HG02642 (cell line): ENCODE data around the gene SH2D1B.
"Not testable (repeated sequence)": the region's sequence is repeated elsewhere in the genome, so short reads cannot be mapped to it uniquely, and the experiment has no call there.

Experiments used
- ATAC-seq: cut with Tn5 transposase; IDR thresholded peaks from one replicate; pipeline ENCODE4 v1.9.1; 2021; ENCODE audit warnings: mild to moderate bottlenecking; ENCODE audit not compliant: unreplicated experiment, poor library complexity

SH2D1B gene, protein sequence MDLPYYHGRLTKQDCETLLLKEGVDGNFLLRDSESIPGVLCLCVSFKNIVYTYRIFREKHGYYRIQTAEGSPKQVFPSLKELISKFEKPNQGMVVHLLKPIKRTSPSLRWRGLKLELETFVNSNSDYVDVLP

DNA sequence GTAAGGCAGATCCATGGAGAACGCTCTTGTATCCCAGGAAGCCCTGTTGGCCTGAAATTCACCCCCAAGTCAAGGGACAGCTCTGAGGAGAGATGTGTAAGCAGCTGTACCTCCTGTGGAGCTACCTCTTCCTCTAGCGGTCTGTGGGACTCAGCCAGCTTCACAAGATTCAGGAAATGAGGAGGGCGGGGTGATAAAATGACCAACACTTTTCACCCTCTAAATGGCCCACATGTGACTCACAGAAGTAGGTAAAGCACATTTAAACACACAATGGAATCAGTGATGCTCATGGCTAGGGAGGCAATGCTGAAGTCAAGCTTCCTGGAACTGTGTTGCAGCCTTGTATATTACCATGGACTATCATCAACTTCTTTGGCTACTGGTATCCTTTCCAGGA is at the start of gene SH2D1B:
Gene SH2D1B (minus strand): TSS at position 135 of the 400 bp plus-strand sequence. CDS start 120 bp downstream, at position 15.
- no peak for ATAC-seq

DNA sequence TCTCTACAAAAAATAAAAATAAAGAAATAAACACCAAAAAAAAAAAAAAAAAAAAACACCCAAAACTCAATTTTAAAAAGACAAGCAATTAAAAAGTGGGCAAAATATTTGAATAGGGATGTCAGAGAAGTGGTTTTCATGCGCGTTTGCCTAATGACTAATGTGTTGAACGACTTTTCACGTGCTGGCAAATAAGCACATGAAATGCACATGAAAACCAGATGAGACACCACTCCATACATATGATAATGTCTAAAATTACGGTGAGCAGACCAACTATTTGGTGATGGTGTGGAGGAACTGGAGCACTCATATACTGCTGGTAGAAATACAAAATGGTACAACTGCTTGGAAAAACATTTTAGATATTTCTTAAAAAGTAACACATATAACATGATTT is 46.3 kb upstream of the SH2D1B start:
- ATAC-seq = no peak

DNA sequence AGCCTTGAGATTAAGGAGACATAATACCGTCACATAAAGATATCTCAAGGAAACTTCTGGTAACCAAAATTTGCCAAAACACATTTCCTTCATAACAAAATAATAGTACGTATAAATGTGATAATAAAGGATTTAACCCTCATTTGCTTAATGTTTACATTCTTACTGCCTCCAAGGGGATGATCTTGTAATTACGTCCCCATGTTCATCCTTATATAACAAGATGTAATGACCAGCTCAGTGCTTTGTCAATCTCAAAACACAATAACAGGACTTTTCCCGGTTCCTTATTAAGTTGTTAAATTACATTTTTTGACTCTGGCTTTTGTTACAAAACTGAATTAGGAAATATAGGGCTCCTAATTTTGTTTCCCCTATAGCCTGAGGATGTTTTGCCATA is 44.4 kb upstream of the SH2D1B start:
- ATAC-seq = no peak

DNA sequence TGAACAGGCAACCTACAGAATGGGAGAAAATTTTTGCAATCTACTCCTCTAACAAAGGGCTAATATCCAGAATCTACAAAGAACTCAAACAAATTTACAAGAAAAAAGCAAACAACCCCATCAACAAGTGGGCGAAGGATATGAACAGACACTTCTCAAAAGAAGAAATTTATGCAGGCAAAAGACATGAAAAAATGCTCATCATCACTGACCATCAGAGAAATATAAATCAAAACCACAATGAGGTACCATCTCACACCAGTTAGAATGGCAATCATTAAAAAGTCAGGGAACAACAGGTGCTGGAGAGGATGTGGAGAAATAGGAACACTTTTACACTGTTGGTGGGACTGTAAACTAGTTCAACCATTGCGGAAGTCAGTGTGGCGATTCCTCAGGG is 42.4 kb upstream of the SH2D1B start:
- ATAC-seq = not testable (repeated sequence)

DNA sequence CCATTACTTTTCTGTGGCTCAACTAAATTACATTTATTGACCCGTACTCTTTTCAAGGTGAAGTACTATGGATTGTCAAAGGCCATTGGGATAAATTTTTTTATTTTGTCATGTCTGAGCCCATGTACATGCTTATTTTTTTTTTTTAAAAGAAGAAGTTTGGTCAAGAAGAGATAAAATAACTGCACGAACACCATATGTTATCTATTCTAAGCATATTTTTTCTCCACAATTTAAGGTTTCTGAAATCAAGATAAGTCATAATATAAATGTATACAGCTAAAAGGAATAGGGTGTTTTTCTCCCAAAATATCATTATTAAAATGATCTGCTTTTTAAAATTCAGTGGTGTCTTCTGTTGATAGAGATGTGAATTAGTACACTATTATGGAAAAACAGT is 35.0 kb upstream of the SH2D1B start:
- no peak for ATAC-seq

DNA sequence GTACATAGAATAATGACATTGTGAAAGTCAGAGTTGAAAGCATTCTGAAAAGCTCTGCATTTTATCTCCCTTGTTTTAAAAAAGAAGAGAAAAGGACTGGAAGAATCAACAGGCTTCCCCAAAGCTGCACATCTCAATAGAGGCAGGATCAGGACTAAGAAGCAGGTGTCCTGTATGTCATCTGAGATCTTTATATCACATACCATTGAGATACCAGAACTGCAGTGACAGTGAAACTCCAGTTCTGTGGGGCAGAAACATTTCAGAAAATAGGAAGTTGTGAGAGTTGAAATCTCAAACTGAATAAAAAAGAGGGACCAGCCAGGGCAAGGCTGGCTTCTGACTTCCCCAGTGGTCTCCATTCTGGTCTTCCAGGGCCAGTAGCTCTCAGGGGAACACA is 33.0 kb upstream of the SH2D1B start:
- no peak for ATAC-seq

DNA sequence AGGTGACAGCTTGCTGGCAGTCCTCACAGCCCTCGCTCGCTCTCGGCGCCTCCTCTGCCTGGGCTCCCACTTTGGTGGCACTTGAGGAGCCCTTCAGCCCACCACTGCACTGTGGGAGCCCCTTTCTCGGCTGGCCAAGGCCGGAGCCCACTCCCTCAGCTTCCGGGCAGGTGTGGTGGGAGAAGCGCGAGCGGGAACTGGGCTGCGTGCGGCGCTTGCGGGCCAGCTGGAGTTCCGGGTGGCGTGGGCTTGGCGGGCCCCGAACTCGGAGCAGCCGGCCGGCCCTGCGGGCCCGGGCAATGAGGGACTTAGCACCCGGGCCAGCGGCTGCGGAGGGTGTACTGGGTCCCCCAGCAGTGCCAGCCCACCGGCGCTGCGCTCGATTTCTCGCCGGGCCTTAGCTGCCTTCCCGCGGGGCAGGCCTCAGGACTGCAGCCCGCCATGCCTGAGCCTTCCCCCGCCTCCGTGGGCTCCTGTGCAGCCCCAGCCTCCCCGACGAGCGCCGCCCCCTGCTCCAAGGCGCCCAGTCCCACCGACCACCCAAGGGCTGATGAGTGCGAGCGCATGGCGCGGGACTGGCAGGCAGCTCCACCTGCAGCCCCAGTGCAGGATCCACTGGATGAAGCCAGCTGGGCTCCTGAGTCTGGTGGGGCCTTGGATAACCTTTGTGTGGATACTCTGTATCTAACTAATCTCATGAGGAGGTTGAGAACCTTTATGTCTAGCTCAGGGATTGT is 21.2 kb upstream of the SH2D1B start:
- not testable (repeated sequence) for ATAC-seq

DNA sequence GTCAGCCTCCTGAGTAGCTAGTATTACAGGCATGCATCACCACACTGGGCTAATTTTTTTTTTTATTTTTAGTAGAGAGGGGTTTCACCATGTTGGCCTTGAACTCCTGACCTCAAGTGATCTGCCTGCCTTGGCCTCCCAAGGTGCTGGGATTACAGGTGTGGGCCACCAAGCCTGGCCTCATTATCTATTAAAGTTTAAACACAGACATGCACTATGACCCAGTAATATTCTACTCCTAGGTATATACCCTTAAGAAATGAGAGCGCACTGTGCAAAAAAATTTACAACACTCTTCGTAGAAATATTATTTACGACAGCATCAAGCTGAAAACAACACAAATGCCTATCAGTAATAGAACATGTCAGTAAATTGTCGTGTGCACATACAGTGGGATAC is 18.6 kb upstream of the SH2D1B start:
- no peak for ATAC-seq

DNA sequence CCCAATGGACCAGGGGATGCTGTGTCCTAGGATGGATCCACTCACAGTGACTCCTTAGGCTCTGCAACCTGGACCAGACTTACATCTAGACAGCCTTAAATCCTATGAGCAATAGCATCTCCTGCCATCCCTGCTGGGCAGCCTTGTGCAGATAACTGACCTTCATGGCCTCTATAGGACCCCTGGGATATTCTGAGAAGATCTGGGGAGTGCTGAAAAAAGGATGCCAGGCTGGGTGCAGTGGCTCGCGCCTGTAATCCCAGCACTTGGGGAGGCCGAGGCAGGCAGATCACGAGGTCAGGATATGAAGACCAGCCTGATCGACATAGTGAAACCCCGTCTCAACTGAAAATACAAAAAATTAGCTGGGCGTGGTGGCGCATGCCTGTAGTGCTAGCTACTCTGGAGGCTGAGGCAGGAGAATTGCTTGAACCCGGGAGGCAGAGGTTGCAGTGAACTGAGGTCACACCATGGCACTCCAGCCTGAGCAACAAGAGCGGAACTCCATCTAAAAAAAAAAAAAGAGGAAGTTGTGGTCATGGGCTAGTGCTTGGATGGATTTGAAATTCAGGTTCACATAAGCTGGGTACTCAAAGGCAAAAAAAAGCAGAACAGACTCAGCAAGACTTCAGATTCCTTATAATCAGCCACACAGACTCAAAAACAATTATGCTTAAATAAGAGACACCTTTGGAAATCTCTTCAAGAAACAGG is 10.9 kb upstream of the SH2D1B start:
- no peak for ATAC-seq

DNA sequence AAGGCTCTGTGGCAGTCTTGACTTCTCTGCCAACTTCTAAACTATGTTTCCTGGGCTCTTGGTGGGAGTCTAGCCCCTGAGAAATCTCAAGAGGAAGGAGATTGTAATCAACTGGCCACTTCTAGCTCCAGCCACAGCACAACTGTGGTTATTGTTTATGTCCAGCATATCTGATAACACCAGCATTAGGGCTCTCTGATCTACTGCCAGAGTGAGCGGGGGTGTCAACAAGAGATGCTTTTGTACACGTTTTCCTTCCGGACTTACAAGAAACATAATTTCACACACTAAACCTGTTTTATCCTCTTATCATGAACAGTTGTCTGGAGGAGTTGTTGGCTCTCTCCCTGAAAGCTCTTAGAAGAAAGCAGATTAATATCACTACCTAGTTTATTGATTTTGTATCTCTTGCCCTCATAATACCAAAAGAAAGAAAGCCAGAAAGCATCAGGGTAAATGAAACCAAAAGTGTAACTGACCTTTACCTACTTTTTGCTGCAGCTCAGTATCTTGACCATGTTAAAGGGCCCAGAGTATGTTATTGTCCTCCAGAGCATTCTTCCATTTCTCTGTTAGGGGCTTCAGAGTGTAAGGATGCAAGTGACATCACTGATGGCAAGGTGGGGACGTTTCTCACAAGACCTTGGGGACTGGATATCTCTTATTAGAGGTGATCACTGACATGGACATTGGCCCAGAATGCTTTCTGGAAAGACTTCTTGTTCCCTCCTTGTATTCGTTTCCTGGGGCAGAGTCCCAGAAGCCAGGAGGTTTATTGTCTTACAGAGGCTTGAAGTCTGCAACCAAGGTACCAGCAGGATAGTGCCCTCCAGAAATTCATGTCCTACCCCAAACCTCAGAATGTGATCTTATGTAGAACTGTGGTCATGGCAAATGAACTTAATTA is 9.6 kb upstream of the SH2D1B start:
- no peak for ATAC-seq

DNA sequence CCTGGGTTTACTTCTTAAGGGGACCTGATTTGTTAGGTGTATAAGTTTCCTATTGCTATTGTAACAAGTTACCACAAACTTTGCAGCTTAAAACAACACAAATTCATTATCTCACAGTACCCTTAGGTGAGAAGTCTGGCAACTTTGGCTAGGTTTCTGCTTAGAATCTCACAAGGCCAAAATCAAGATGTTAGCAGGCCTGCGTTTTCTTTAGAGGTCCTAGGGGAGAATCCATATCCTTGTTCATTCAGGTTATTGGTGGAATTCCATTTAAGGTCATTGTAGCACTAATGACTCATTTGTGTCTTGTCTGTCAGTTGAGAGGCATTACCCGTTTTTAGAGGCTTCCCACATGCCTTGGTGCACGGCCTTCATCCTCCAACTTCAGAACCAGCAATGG is 8.2 kb upstream of the SH2D1B start:
- ATAC-seq = no peak

DNA sequence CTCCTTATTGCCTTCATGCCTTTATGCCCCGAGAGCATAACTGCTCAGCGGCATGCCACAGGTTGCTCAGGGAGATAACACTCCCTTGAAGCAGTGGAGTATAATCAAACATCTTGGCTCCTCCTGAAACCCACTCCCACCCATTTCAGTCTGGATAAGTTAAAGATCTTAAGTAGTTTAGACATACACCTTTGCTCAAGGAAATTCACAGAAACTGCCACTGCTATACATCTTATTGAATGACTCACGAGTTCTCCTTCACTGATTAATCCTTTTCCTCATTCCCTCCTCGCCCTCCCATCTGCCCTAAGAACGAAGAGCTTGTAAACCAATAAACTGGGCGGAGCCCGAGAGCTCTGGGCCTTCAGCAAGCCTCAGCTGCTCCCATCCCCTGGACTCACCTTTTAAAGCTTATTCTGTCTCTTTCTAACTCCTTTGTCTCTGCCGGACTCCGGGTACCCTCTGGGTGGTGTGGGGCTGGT is 7.6 kb upstream of the SH2D1B start:
- ATAC-seq = not testable (repeated sequence)

DNA sequence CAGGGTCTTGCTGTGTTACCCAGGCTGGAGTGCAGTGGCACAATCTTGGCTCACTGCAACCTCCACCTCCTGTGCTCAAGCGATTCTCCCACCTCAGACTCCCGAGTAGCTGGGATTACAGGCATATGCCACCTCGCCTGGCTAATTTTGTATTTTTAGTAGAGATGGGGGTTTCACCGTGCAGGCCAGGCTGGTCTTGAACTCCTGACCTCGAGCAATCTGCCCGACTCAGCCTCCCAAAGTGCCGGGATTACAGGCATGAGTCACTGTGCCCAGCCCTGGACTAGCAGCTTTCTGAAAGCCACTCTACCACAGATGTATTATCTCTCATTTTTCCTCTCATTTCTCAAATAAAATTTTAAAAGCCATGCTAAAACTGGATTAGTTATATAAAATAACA is 6.6 kb upstream of the SH2D1B start:
- ATAC-seq = not testable (repeated sequence)

DNA sequence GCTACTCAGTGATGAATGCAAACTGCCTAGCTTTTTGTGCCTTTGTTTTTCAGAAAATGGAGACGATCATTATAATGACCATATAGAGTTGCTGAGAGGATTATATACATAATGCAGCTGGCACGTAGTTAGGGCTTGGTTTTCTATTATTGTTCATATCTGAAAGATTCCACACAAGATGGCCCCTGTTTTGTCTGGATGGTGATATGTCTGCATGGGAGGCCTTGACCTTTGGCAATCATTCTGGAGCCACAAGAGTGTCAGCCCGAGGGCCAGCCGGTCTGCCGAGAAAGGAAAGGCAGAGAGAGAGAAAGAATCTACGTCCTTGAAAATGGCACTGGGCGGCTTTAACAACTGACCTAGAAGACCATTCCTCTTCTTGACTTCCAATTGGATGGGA is 5.7 kb upstream of the SH2D1B start:
- ATAC-seq = no peak

DNA sequence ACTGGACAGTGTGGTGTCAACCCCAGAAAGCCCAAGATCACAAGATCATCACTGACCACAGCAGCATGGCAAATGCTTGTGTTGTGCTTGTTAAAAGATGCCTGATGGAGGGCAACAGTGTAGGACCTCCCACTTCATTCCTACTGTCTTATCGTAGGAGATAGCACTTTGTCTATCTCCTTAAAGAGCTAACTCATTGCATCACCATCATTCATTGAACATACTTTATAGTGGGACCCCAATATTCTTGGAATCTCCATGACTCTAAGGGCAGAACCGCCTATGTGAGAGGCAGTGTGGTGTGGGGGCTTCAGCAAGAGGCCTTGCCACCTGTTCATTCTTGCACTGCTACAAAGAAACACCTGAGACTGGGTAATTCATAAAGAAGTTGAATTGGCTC is 5.0 kb upstream of the SH2D1B start:
- no peak for ATAC-seq

DNA sequence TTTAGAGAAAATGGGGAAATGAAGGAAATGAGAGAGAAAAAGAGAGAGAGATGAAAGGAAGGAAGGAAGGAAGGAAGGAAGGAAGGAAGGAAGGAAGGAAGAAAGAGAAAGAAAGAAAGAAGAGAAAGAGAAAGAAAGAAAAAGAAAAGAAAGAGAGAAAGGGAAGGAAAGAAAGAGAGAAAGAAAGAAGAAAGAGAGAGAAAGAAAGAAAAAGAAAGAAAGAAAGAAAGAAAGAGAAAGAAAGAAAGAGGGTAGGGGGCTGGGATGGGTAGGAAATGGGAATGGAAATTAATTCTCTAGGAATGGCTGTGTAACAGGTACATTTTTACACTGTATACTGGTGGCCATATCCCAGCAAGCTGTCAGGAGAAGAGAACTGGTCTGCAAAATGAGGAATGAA is 4.3 kb upstream of the SH2D1B start:
- ATAC-seq = no peak

DNA sequence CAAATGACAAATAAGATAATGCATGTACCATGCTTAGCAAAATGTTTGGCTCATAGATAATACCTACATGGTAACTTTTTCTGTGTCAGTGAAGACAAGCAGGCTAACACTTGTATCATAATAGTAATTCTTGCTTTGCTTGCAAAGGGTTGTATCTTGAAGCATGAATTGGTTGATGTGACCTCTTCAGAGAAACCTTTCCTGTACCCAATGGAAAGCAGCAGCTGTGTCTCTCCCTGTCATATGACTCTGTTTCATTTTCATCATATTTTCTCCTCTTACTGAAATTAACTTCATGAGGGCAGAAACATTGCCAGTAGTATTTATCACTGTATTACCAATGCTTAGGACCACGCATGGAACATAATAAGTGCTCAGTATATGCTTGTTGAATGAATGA is 4.4 kb downstream of the SH2D1B start:
- ATAC-seq = no peak

DNA sequence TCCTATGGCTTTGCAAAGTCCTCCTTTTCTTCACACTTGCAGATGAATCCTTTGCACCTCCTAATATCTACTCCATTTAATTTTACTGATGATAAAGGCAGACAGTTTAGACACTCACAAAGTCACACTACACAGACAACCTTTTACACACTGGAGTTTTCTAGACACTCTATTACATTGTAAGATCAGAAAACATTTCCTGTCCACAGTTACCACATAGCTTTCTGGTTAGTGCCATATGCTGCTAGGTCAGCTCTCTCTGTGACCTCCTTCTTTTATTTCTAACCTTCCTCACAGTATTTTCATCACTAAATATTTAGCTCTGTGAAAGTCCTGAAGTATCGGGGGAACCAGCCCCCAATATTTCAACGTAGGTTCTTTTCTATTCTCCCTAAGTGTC is 5.1 kb downstream of the SH2D1B start:
- ATAC-seq = no peak

DNA sequence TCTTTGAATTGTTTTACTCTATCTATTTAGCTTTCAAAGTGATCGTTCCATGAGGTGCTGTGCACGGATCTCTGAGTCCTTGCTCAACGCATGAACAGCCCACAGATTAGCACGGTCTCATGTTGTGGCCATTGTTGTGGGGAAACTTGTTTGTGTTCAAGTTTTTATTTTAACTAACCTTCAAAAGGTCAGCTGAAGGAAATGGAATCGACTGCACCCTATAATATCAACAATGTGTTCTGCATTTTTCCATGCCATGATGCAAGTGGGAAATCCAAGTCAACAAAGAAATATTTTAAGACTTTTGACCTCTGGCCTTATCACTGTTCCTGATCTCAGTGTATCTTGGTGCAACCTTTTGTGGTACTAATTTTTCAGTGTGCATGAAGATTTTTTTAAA is 6.1 kb downstream of the SH2D1B start:
- no peak for ATAC-seq

DNA sequence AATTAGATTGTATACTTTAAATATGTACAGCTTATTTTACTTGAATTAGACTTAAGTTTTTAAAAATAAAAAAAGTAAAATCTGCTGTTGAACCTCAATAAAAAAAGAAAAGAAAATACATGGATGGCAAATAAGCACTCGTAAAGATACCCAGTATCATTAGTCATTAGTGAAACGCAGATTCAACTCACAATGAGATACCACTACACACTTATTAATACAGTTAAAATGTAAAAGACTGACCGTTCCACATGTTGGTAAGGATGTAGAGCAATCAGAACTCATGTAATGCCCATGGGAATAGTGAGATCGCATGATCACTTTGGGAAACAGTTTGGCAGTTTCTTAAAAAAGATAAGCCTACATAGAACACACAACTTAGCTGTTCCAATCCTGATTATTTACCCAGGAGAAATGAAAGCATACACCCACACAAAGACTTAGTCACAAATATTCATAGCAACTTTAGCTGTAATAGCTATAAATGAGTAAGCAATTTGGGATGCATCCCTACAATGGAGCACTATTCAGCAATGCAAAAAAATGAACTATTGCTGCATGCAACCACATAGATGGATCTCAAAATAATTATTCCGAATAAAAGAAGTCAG is 7.3 kb downstream of the SH2D1B start:
- no peak for ATAC-seq
